ENCODE results near the gene NPR3.

Gene NPR3

GRCh38 chr5:32786311-32786710, 75.2 kb downstream of the NPR3 start:
- Histone ChIP-seq H3K9me3 (ENCODE audit: low read length) (no peaks in the 10 kb centered on the region), H3F3A (ENCODE audit: insufficient read depth, low read length) (no peaks in the 10 kb centered on the region), H3K4me2 (ENCODE audit: low read length) (no peak overlapping the region), H3K36me3 (ENCODE audit: insufficient read depth, low read length) (no peaks in the 10 kb centered on the region), H3K9ac (ENCODE audit: low read length) (no peak overlapping the region), H3K4me3 (ENCODE audit: low read depth, low read length, poor library complexity, severe bottlenecking) (no peak overlapping the region), H3K79me2 (ENCODE audit: insufficient read depth, low read length) (no peaks in the 10 kb centered on the region), H3K27me3 (ENCODE audit: insufficient read depth, low read length) (no peaks in the 10 kb centered on the region), H4K20me1 (ENCODE audit: insufficient read depth, low read length) (no peaks in the 10 kb centered on the region), H3K27ac (ENCODE audit: low read depth, low read length, poor library complexity, severe bottlenecking) (no peak overlapping the region), H3K4me1 (ENCODE audit: insufficient read depth, low read length, severe bottlenecking) (no peaks in the 10 kb centered on the region), H3K9me2 (ENCODE audit: low read depth, low read length) (no peaks in the 10 kb centered on the region), H2AFZ (ENCODE audit: low read length) (no peak overlapping the region)
- TF ChIP-seq, protein P1, sequence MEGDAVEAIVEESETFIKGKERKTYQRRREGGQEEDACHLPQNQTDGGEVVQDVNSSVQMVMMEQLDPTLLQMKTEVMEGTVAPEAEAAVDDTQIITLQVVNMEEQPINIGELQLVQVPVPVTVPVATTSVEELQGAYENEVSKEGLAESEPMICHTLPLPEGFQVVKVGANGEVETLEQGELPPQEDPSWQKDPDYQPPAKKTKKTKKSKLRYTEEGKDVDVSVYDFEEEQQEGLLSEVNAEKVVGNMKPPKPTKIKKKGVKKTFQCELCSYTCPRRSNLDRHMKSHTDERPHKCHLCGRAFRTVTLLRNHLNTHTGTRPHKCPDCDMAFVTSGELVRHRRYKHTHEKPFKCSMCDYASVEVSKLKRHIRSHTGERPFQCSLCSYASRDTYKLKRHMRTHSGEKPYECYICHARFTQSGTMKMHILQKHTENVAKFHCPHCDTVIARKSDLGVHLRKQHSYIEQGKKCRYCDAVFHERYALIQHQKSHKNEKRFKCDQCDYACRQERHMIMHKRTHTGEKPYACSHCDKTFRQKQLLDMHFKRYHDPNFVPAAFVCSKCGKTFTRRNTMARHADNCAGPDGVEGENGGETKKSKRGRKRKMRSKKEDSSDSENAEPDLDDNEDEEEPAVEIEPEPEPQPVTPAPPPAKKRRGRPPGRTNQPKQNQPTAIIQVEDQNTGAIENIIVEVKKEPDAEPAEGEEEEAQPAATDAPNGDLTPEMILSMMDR (IDR thresholded peaks at IDR 0.05; ENCODE audit: low read length), result no peak
- TF ChIP-seq EZH2 (IDR thresholded peaks at IDR 0.05; ENCODE audit: borderline replicate concordance, low read length), result no peak

- no peak overlapping the region for H3K27ac ChIP-seq (ENCODE audit: low read depth, low read length, poor library complexity, severe bottlenecking)
- no peaks in the 10 kb centered on the region for H3K36me3 ChIP-seq (ENCODE audit: insufficient read depth, low read length)
These were observed 79.4 kb downstream of the NPR3 start for GRCh38 chr5:32790411-32790951.

GRCh38 chr5:32791536-32792243, 80.6 kb downstream of the NPR3 start:
- H4K20me1 ChIP-seq (ENCODE audit: insufficient read depth, low read length), result no peaks in the 10 kb centered on the region
- H3K27me3 ChIP-seq (ENCODE audit: insufficient read depth, low read length), result no peaks in the 10 kb centered on the region
- no peak overlapping the region for H3K4me3 ChIP-seq (ENCODE audit: low read depth, low read length, poor library complexity, severe bottlenecking)
- TF ChIP-seq EZH2 (IDR thresholded peaks at IDR 0.05; ENCODE audit: borderline replicate concordance, low read length), result no peak
- TF ChIP-seq, protein P1 (IDR thresholded peaks at IDR 0.05; ENCODE audit: low read length), result no peak
- no peaks in the 10 kb centered on the region for H3K9me2 ChIP-seq (ENCODE audit: low read depth, low read length)
- H3K4me1 ChIP-seq (ENCODE audit: insufficient read depth, low read length, severe bottlenecking), result no peaks in the 10 kb centered on the region
- no peak overlapping the region for H3K4me2 ChIP-seq (ENCODE audit: low read length)
- no peak overlapping the region for H2AFZ ChIP-seq (ENCODE audit: low read length)
- no peaks in the 10 kb centered on the region for H3K36me3 ChIP-seq (ENCODE audit: insufficient read depth, low read length)
- no peaks in the 10 kb centered on the region for H3K79me2 ChIP-seq (ENCODE audit: insufficient read depth, low read length)
- no peaks in the 10 kb centered on the region for H3K9me3 ChIP-seq (ENCODE audit: low read length)
- H3F3A ChIP-seq (ENCODE audit: insufficient read depth, low read length), result no peaks in the 10 kb centered on the region
- H3K27ac ChIP-seq (ENCODE audit: low read depth, low read length, poor library complexity, severe bottlenecking), result no peak overlapping the region
- no peak overlapping the region for H3K9ac ChIP-seq (ENCODE audit: low read length)

More at GRCh38 chr5:32790411-32790951, 79.4 kb downstream of the NPR3 start:
- Histone ChIP-seq H3K9ac (ENCODE audit: low read length) (no peak overlapping the region), H3K27me3 (ENCODE audit: insufficient read depth, low read length) (no peaks in the 10 kb centered on the region), H3K4me3 (ENCODE audit: low read depth, low read length, poor library complexity, severe bottlenecking) (no peak overlapping the region), H3K4me2 (ENCODE audit: low read length) (no peak overlapping the region), H3F3A (ENCODE audit: insufficient read depth, low read length) (no peaks in the 10 kb centered on the region), H3K9me2 (ENCODE audit: low read depth, low read length) (no peaks in the 10 kb centered on the region), H3K4me1 (ENCODE audit: insufficient read depth, low read length, severe bottlenecking) (no peaks in the 10 kb centered on the region), H4K20me1 (ENCODE audit: insufficient read depth, low read length) (no peaks in the 10 kb centered on the region), H2AFZ (ENCODE audit: low read length) (no peak overlapping the region), H3K9me3 (ENCODE audit: low read length) (no peaks in the 10 kb centered on the region), H3K79me2 (ENCODE audit: insufficient read depth, low read length) (no peaks in the 10 kb centered on the region)
- TF ChIP-seq, protein P1 (IDR thresholded peaks at IDR 0.05; ENCODE audit: low read length), result no peak
- TF ChIP-seq EZH2 (IDR thresholded peaks at IDR 0.05; ENCODE audit: borderline replicate concordance, low read length), result no peak

Measured in OCI-LY1 (cell line).